Measurements from ENCODE around the gene PCBD1.

- TF ChIP-seq CTCF (IDR thresholded peaks at IDR 0.05) (no peak), EZH2 (IDR thresholded peaks at IDR 0.05; ENCODE audit: borderline replicate concordance, insufficient read depth, low read depth, low read length, poor library complexity, severe bottlenecking) (no peak)
Observed at GRCh38 chr10:70849582-70850016, 38.8 kb downstream of the PCBD1 start.
